GM12878 (cell line): Measurements from ENCODE around the gene ZDHHC5. TPM values are rescaled to one million over a fixed set of nuclear protein-coding genes. Genes with fewer than 3 reads are reported as not detected.

Experiments used
- ASH2L ChIP-seq: fragments of 300-600, 200-600 bp; sonication (generic); IDR thresholded peaks from 2 replicates; pipeline ENCODE4 v1.6.1; 2017; ENCODE audit warnings: low read depth, mild to moderate bottlenecking, borderline replicate concordance
- ESRRA ChIP-seq: IDR thresholded peaks from 2 replicates; pipeline ENCODE4 v1.6.1; 2012; ENCODE audit warnings: mild to moderate bottlenecking, low read length, improper control_type of control experiment
- IKZF1 ChIP-seq: fragments of 450-650 bp; conservative IDR thresholded peaks from 2 replicates; pipeline ENCODE4 v1.6.1; 2017; ENCODE audit warnings: antibody characterized with exemption, mild to moderate bottlenecking
- KDM1A ChIP-seq: fragments of 200-600 bp; sonication (generic); IDR thresholded peaks from 2 replicates; pipeline ENCODE4 v1.6.1; 2016; ENCODE audit warnings: borderline replicate concordance
- MXI1 ChIP-seq: fragments of 150-350 bp; IDR thresholded peaks from 2 replicates; pipeline ENCODE4 v1.6.1; 2011; ENCODE audit warnings: low read depth, mild to moderate bottlenecking, inconsistent platforms, low read length, improper control_type of control experiment
- PAX8 ChIP-seq: fragments of 450-650 bp; IDR thresholded peaks from 2 replicates; pipeline ENCODE4 v1.6.1; 2017; ENCODE audit warnings: mild to moderate bottlenecking, moderate library complexity
- RB1 ChIP-seq: fragments of 450-650 bp; formaldehyde crosslinking; IDR thresholded peaks from 2 replicates; pipeline ENCODE4 v1.6.1; 2017; ENCODE audit warnings: mild to moderate bottlenecking, borderline replicate concordance
- TAF1 ChIP-seq: IDR thresholded peaks from 2 replicates; pipeline ENCODE4 v1.6.1; 2011; ENCODE audit warnings: mild to moderate bottlenecking, low read depth, low read length, borderline replicate concordance
- ZNF24 ChIP-seq: fragments of 450-650 bp; IDR thresholded peaks from 2 replicates; pipeline ENCODE4 v1.6.1; 2017; ENCODE audit warnings: antibody characterized with exemption, mild to moderate bottlenecking
- ZNF622 ChIP-seq: fragments of 450-650 bp; IDR thresholded peaks from 2 replicates; pipeline ENCODE4 v1.6.1; 2017; ENCODE audit warnings: mild to moderate bottlenecking, inconsistent platforms
- polyA plus RNA-seq, 11 experiments: library from polyadenylated mRNA; depleted of rRNA in 4 of 11; unstranded in 6 of 11; stranded (reverse) in 5 of 11; fragments of >200 nt; fragmentation: Nextera tagmentation in 4 of 11; fragmentation: Illumina TruSeq in 1 of 11; extraction: Ambion mirVana in 4 of 11; extraction: Trizol in 1 of 11; gene quantifications; 1 replicate in 1 of 11; 2 replicates in 10 of 11; pipeline versions ENCODE4 v1.2.1 to v1.2.3, GENCODE V29; 2011 to 2016; ENCODE audit warnings: inconsistent platforms in 2 of 11, missing spikeins in 2 of 11, low read depth in 1 of 11
- total RNA-seq, 4 experiments: library from RNA; depleted of rRNA in 3 of 4; stranded (reverse); fragments of >200 nt in 3 of 4; fragmentation: Illumina TruSeq in 1 of 4; extraction: Trizol in 1 of 4; gene quantifications; 2 replicates each; pipeline versions ENCODE4 v1.2.1 to v1.2.3, GENCODE V29; 2013 to 2021
- TF ChIP-seq, protein P1 (sequence below): IDR thresholded peaks from 2 replicates; pipeline ENCODE4 v1.6.1; 2012; ENCODE audit warnings: improper control_type of control experiment, low read depth, low read length; ENCODE audit not compliant: insufficient replicate concordance
- TF ChIP-seq, protein P2 (sequence below): fragments of 450-650 bp; IDR thresholded peaks from 2 replicates; pipeline ENCODE4 v1.6.1; 2018; ENCODE audit warnings: mild to moderate bottlenecking, low read depth, moderate library complexity; ENCODE audit not compliant: partially characterized antibody
- TF ChIP-seq, protein P3 (sequence below): fragments of 450-650 bp; IDR thresholded peaks from 2 replicates; pipeline ENCODE4 v1.6.1; 2017; ENCODE audit warnings: borderline replicate concordance
- TF ChIP-seq, protein P4 (sequence below): fragments of 450-650 bp; formaldehyde crosslinking; IDR thresholded peaks from 2 replicates; pipeline ENCODE4 v1.4.0; 2020; ENCODE audit warnings: mild to moderate bottlenecking, moderate library complexity

ZDHHC5 gene
- total and polyA plus RNA-seq, 10 of the 15 experiments (the other 5 are each of a cell fraction or from before 2014, with no cell fraction given): 3.9 to 61.3 (median 37.6) TPM

DNA sequence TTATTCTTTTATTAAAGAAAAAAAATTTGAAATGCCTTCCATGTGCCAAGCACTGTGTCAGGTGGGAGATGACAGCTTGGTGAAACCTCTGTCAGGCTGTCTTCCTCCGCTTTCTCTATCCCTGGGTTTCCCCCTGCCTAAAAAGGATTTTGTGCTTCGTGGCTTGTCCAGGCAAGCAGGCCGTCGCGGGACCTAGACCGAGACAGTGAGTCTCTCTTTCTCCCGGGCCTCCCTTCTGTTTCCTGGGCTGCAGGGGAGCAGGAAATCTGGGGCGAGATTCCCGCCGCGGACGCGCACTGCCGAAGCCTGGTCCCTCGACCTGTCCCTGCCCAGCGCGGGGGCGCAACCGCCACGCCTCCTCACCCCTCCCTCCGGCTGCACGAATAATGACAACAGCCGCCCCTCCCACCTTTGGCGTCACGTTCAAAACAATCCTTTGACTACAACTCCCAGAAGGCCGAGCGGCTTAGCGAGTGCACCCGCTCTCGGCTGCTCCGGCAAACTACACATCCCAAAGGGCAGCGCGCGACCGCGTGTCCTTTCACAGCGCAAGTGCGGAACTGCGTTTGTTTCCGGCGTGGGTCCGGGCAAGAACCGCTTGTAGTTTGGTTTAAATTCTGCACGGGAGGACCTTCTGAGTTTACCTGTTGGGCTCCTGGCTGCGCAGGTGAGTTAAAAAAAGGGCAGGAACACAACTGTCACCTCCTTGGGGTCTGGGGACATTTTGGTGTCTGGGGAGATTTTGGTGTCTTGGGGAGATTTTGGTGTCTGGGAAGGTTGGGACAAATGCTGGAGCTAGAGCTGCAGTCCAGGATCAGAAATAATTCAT, 10.5 kb upstream of the ZDHHC5 start, which contains the start of gene CLP1 (continued):
- no peak for TF ChIP-seq ESRRA
- peak; percentile 69; the same call in 1 of the 2 replicates for TF ChIP-seq MXI1
- no peak for TF ChIP-seq ZNF24
- TF ChIP-seq, protein P1, sequence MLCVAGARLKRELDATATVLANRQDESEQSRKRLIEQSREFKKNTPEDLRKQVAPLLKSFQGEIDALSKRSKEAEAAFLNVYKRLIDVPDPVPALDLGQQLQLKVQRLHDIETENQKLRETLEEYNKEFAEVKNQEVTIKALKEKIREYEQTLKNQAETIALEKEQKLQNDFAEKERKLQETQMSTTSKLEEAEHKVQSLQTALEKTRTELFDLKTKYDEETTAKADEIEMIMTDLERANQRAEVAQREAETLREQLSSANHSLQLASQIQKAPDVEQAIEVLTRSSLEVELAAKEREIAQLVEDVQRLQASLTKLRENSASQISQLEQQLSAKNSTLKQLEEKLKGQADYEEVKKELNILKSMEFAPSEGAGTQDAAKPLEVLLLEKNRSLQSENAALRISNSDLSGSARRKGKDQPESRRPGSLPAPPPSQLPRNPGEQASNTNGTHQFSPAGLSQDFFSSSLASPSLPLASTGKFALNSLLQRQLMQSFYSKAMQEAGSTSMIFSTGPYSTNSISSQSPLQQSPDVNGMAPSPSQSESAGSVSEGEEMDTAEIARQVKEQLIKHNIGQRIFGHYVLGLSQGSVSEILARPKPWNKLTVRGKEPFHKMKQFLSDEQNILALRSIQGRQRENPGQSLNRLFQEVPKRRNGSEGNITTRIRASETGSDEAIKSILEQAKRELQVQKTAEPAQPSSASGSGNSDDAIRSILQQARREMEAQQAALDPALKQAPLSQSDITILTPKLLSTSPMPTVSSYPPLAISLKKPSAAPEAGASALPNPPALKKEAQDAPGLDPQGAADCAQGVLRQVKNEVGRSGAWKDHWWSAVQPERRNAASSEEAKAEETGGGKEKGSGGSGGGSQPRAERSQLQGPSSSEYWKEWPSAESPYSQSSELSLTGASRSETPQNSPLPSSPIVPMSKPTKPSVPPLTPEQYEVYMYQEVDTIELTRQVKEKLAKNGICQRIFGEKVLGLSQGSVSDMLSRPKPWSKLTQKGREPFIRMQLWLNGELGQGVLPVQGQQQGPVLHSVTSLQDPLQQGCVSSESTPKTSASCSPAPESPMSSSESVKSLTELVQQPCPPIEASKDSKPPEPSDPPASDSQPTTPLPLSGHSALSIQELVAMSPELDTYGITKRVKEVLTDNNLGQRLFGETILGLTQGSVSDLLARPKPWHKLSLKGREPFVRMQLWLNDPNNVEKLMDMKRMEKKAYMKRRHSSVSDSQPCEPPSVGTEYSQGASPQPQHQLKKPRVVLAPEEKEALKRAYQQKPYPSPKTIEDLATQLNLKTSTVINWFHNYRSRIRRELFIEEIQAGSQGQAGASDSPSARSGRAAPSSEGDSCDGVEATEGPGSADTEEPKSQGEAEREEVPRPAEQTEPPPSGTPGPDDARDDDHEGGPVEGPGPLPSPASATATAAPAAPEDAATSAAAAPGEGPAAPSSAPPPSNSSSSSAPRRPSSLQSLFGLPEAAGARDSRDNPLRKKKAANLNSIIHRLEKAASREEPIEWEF: no peak
- TF ChIP-seq, protein P2, sequence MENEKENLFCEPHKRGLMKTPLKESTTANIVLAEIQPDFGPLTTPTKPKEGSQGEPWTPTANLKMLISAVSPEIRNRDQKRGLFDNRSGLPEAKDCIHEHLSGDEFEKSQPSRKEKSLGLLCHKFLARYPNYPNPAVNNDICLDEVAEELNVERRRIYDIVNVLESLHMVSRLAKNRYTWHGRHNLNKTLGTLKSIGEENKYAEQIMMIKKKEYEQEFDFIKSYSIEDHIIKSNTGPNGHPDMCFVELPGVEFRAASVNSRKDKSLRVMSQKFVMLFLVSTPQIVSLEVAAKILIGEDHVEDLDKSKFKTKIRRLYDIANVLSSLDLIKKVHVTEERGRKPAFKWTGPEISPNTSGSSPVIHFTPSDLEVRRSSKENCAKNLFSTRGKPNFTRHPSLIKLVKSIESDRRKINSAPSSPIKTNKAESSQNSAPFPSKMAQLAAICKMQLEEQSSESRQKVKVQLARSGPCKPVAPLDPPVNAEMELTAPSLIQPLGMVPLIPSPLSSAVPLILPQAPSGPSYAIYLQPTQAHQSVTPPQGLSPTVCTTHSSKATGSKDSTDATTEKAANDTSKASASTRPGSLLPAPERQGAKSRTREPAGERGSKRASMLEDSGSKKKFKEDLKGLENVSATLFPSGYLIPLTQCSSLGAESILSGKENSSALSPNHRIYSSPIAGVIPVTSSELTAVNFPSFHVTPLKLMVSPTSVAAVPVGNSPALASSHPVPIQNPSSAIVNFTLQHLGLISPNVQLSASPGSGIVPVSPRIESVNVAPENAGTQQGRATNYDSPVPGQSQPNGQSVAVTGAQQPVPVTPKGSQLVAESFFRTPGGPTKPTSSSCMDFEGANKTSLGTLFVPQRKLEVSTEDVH: no peak
- peak; percentile 69; the same call in 1 of the 2 replicates for TF ChIP-seq RB1
- TF ChIP-seq ASH2L: no peak
- TF ChIP-seq ZNF622: no peak
- peak; percentile 20; the same call in 1 of the 2 replicates for TF ChIP-seq TAF1
- TF ChIP-seq, protein P3, sequence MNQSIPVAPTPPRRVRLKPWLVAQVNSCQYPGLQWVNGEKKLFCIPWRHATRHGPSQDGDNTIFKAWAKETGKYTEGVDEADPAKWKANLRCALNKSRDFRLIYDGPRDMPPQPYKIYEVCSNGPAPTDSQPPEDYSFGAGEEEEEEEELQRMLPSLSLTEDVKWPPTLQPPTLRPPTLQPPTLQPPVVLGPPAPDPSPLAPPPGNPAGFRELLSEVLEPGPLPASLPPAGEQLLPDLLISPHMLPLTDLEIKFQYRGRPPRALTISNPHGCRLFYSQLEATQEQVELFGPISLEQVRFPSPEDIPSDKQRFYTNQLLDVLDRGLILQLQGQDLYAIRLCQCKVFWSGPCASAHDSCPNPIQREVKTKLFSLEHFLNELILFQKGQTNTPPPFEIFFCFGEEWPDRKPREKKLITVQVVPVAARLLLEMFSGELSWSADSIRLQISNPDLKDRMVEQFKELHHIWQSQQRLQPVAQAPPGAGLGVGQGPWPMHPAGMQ: no peak
- TF ChIP-seq PAX8: no peak
- TF ChIP-seq, protein P4, sequence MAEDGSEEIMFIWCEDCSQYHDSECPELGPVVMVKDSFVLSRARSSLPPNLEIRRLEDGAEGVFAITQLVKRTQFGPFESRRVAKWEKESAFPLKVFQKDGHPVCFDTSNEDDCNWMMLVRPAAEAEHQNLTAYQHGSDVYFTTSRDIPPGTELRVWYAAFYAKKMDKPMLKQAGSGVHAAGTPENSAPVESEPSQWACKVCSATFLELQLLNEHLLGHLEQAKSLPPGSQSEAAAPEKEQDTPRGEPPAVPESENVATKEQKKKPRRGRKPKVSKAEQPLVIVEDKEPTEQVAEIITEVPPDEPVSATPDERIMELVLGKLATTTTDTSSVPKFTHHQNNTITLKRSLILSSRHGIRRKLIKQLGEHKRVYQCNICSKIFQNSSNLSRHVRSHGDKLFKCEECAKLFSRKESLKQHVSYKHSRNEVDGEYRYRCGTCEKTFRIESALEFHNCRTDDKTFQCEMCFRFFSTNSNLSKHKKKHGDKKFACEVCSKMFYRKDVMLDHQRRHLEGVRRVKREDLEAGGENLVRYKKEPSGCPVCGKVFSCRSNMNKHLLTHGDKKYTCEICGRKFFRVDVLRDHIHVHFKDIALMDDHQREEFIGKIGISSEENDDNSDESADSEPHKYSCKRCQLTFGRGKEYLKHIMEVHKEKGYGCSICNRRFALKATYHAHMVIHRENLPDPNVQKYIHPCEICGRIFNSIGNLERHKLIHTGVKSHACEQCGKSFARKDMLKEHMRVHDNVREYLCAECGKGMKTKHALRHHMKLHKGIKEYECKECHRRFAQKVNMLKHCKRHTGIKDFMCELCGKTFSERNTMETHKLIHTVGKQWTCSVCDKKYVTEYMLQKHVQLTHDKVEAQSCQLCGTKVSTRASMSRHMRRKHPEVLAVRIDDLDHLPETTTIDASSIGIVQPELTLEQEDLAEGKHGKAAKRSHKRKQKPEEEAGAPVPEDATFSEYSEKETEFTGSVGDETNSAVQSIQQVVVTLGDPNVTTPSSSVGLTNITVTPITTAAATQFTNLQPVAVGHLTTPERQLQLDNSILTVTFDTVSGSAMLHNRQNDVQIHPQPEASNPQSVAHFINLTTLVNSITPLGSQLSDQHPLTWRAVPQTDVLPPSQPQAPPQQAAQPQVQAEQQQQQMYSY (CRISPR knock-in tag): no peak
- TF ChIP-seq IKZF1: peak; percentile 98
- no peak for TF ChIP-seq KDM1A
